ENCODE results near the gene SZT2.

- no peak for TF ChIP-seq MTA1 (CRISPR knock-in tag; IDR thresholded peaks at IDR 0.05; ENCODE audit: borderline replicate concordance)
- no peak for TF ChIP-seq CREBL2 (CRISPR knock-in tag; IDR thresholded peaks at IDR 0.05; ENCODE audit: borderline replicate concordance)
- TF ChIP-seq EHMT2 (IDR thresholded peaks at IDR 0.05; ENCODE audit: borderline replicate concordance, low read depth, low read length) = no peak
- no peak for TF ChIP-seq ZNF691 (CRISPR knock-in tag; IDR thresholded peaks at IDR 0.05; ENCODE audit: borderline replicate concordance, low read depth)
- no peak for TF ChIP-seq NBN (conservative IDR thresholded peaks at IDR 0.05)
- TF ChIP-seq USF2 (IDR thresholded peaks at IDR 0.05; ENCODE audit: low read depth, low read length) = no peak
- no peak for TF ChIP-seq USF2 (CRISPR knock-in tag; IDR thresholded peaks at IDR 0.05; ENCODE audit: borderline replicate concordance)
- TF ChIP-seq MYC (CRISPR knock-in tag; IDR thresholded peaks at IDR 0.05; ENCODE audit: borderline replicate concordance) = no peak
- no peak for TF ChIP-seq NONO (IDR thresholded peaks at IDR 0.05)
- no peak for TF ChIP-seq NONO (CRISPR knock-in tag; conservative IDR thresholded peaks at IDR 0.05)
- TF ChIP-seq MXI1 (IDR thresholded peaks at IDR 0.05; ENCODE audit: borderline replicate concordance, low read depth, low read length) = no peak
- TF ChIP-seq NR2F6 (IDR thresholded peaks at IDR 0.05) = no peak
- no peak for TF ChIP-seq NR2F6 (CRISPR knock-in tag; IDR thresholded peaks at IDR 0.05)
- TF ChIP-seq CTCF (CRISPR knock-in tag; IDR thresholded peaks at IDR 0.05) = no peak
Observed at GRCh38 chr1:43441894-43442637, 52.4 kb downstream of the SZT2 start.
